GM18505 (cell line): ENCODE results near the gene NRM.
A peak's percentile ranks its signal among the peaks of the same experiment; 100 is the strongest.

ENCODE experiments used
- ATAC-seq: cut with Tn5 transposase; IDR thresholded peaks from one replicate; pipeline ENCODE4 v1.9.1; 2021; ENCODE audit not compliant: unreplicated experiment
- POLR2A ChIP-seq: IDR thresholded peaks from 4 replicates; pipeline ENCODE4 v1.6.1; 2011; ENCODE audit warnings: borderline replicate concordance; ENCODE audit not compliant: insufficient read depth, insufficient read length; ENCODE audit errors: extremely low read depth

Gene NRM

DNA sequence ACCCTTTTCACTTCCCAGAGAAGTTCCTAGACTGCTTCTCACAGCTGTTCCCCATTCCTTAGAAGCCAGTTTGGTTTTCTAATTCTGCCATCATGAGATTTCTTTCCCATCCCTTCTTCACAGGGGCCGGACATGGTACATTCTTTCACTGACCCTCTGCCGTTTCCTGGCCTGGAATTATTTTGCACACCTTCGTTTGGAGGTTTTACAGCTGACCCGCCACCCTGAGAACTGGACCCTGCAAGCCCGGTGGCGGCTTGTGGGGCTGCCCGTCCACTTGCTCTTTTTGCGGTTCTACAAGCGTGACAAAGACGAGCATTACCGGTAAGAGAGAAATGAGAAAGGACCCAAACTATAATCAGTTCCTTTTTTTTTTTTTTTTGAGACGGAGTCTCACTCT, 39.6 kb downstream of the NRM start:
- TF ChIP-seq POLR2A = no peak
- ATAC-seq = no peak

GRCh38 chr6:30647242-30648116, 43.3 kb downstream of the NRM start:
- peak; percentile 30 for TF ChIP-seq POLR2A
- ATAC-seq = peak; percentile 57

DNA sequence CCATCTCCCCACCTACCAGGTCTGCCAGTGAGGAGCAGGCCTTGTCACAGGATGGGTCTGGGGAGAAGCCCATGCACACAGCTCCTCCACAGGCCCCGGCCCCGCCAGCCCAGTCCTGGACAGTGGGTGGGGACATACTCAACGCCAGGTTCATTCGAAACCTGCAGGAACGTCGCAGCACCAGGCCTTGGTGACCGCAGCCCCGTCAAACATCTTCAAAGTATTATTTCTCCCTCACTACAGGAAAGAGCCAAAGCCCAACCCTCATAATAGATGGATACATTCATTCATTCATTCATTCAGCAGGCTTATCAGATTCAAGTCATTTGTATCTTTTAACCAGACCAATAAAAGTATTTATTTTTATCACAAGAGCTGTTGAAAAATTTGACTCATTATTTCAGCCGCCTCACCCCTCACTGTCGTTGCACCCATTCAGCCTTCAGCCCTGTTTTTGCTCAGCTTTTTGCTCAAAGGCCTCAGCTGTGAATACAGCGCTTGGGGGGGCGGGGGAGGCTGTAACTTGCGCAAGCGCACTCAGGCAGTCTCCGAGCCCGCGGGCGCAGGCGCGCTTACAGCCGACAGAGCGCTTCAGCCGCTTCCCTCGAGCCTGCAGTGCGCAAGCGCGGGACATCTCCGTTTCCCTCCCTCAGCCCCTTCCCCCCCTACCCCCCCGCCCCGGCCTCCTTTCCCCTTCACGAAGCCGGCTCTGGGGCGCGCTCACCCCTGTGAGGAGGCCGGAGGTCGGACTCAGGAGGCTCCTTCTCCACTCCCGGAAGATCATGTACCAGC, 44.1 kb downstream of the NRM start, which contains the start of gene C6orf136:
C6orf136 (plus strand) TSS at position 684 of the 792 bp plus-strand sequence; CDS start at position 783, 99 bp downstream.
- no peak for TF ChIP-seq POLR2A
- ATAC-seq = peak; percentile 63

DNA sequence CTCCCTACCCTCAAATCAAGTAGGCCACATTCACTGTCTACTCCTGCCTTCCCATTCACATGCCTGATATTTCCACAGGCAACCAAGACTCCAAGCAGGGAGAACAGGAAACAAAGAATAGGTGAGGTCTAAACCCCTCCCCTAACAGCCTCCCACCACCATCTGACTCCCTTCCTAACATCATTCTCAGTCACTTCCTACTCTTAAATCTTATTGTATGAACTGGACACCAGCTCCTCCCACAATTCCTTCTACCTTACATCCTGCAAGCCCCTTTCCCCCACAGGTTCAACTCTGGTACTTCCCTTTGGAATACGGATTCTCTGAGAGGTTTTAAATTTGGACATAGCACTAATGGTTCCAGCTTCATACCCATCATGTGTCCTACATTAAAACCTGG, 44.8 kb downstream of the NRM start:
- no peak for ATAC-seq
- no peak for TF ChIP-seq POLR2A

- no peak for ATAC-seq
- no peak for TF ChIP-seq POLR2A
Observed at GRCh38 chr6:30644769-30645168, 46.0 kb downstream of the NRM start.

- TF ChIP-seq POLR2A = no peak
- no peak for ATAC-seq
Observed at GRCh38 chr6:30643656-30644055, 47.1 kb downstream of the NRM start.

DNA sequence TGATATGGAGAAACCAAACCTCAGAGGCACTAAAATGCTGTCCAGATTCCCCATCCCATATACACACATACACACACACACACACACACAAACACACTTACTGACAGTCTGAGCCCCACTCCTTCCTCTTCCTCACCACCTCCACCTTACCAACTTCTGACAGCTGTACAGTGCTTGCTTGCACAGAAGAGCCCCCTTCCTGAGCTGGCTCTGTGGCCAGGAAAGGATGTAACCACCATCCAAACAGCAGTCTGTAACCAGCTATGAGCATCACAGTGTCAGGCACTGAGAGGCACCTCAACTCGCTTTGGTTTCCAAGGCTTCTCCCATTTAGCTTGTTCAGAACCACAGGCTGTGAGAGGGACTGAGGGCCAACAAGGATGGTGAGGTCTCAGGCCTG, 49.7 kb downstream of the NRM start:
- TF ChIP-seq POLR2A = no peak
- ATAC-seq = no peak

DNA sequence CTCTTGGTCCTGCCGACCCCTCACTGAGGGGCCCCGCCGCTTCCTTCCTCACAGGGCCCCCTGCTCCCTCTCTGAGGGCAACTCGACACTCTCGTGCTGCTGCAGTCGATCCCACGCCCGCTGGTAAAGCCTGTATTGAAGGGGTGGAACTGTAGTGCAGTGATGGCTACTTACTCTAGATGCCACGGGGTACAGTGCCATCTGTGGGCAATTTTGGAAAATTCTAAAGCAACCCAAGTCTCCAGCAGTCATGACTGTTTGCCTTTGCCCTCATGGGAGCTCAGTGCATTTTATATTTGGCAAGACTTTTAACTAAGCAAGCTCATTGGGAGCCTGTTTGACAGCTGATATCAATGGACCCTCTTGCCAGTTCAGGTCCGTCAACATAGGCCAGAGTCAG, 50.3 kb downstream of the NRM start:
- ATAC-seq = no peak
- TF ChIP-seq POLR2A = no peak
